Smooth muscle cell (in vitro differentiated cells): Measurements from ENCODE around the gene EIF4E3. TPM values are rescaled to one million over a fixed set of nuclear protein-coding genes. Genes with fewer than 3 reads are reported as not detected.
A peak's percentile ranks its signal among the peaks of the same experiment; 100 is the strongest.

Source experiments
- DNase-seq: peaks from one replicate; lab custom pipeline; 2025; ENCODE audit not compliant: unreplicated experiment; lab: John Stamatoyannopoulos, UW
- H2AFZ ChIP-seq: fragments of 200-600 bp; sonication (generic); 2 replicates; pipeline ENCODE4 v1.6.0; 2016; ENCODE audit warnings: antibody characterized with exemption, low read depth, mild to moderate bottlenecking
- H3F3A ChIP-seq: fragments of 200-600 bp; sonication (generic); 2 replicates; pipeline ENCODE4 v1.6.0; 2017; ENCODE audit warnings: antibody characterized with exemption, low read depth
- H3K27ac ChIP-seq: fragments of 200-600 bp; sonication (generic); 2 replicates; pipeline ENCODE4 v1.5.1; 2016; ENCODE audit warnings: low read depth, mild to moderate bottlenecking
- H3K27me3 ChIP-seq: fragments of 200-600 bp; sonication (generic); 2 replicates; pipeline ENCODE4 v1.6.1; 2016; ENCODE audit warnings: low read depth, mild to moderate bottlenecking
- H3K36me3 ChIP-seq: fragments of 200-600 bp; sonication (generic); 2 replicates; pipeline ENCODE4 v1.5.1; 2016; ENCODE audit warnings: low read depth
- H3K4me1 ChIP-seq: fragments of 200-600 bp; sonication (generic); 2 replicates; pipeline ENCODE4 v1.5.1; 2016; ENCODE audit warnings: low read depth
- H3K4me2 ChIP-seq: fragments of 200-600 bp; sonication (generic); 2 replicates; pipeline ENCODE4 v1.6.0; 2016; ENCODE audit warnings: mild to moderate bottlenecking
- H3K4me3 ChIP-seq: fragments of 200-600 bp; sonication (generic); 2 replicates; pipeline ENCODE4 v1.5.1; 2016; ENCODE audit warnings: mild to moderate bottlenecking
- H3K79me2 ChIP-seq: fragments of 200-600 bp; sonication (generic); 2 replicates; pipeline ENCODE4 v1.6.0; 2016; ENCODE audit warnings: low read depth, mild to moderate bottlenecking
- H3K9ac ChIP-seq: fragments of 200-600 bp; sonication (generic); 2 replicates; pipeline ENCODE4 v1.6.0; 2016; ENCODE audit warnings: low read depth
- H3K9me3 ChIP-seq: fragments of 200-600 bp; sonication (generic); replicated peaks from 2 replicates; pipeline ENCODE4 v1.5.1; 2016; ENCODE audit warnings: low read depth
- H4K20me1 ChIP-seq: fragments of 200-600 bp; sonication (generic); 2 replicates; pipeline ENCODE4 v1.6.0; 2016; ENCODE audit warnings: low read depth
- CTCF ChIP-seq: fragments of 200-600 bp; sonication (generic); IDR thresholded peaks from 2 replicates; pipeline ENCODE4 v1.5.1; 2017; ENCODE audit warnings: borderline replicate concordance, mild to moderate bottlenecking, antibody characterized with exemption; ENCODE audit not compliant: insufficient read depth, poor library complexity, severe bottlenecking
- WGBS: methylation state at CpG from one replicate; pipeline ENCODE4 v1.1.7; 2016; ENCODE audit warnings: low lambda C conversion rate; 5-methylcytosine and 5-hydroxymethylcytosine counted together
- polyA plus RNA-seq: library from polyadenylated mRNA; unstranded; fragments of >200 nt; fragmentation: Nextera tagmentation; extraction: Ambion mirVana; gene quantifications from 2 replicates; pipeline ENCODE4 v1.2.1, GENCODE V29; 2016
- total RNA-seq: library from RNA; depleted of rRNA; stranded (reverse); fragments of >200 nt; gene quantifications from 2 replicates; pipeline ENCODE4 v1.2.3, GENCODE V29; 2014

EIF4E3 gene
- total and polyA plus RNA-seq, 2 experiments from 2014 or later: 2.3 to 3.5 TPM

DNA sequence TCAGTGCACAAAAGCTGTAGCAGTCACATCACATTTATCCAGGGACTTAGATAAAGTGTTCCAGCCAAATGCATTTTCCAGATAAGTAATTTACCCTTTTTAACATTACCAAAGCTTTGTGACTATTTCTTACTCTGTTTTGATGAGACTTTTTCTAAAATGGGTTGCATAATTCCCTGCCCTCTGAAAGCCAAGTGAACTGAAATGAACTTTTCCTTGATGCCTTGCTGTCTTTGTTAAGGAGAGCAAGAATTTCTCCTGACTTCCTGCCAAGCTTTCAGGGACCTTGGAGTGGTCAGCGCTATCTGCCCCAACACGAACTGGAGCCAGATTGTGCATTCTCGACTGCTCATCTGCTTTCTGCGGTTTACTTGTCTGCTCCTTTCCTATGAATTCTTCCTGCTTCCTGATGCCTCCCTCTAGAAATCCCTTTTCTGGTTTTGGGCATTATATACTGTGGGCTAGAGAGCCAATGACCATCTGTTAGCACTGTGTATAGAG is 34.8 kb downstream of the EIF4E3 start:
- Histone ChIP-seq H3K27me3 (no peaks in the 10 kb centered on the region), H3K79me2 (no peaks in the 10 kb centered on the region), H3F3A (peaks cover 23% of the 10 kb centered on the region), H4K20me1 (no peaks in the 10 kb centered on the region), H3K27ac (peak overlapping the region; percentile 56), H3K36me3 (no peaks in the 10 kb centered on the region), H3K4me2 (peak overlapping the region; percentile 81), H3K4me3 (peak overlapping the region; percentile 8), H2AFZ (no peak overlapping the region), H3K9ac (no peak overlapping the region), H3K4me1 (peaks cover 23% of the 10 kb centered on the region), H3K9me3 (no peaks in the 10 kb centered on the region)
- no peak for TF ChIP-seq CTCF
- no peak for DNase-seq
- 2% methylated on average over 4 of the region's 4 CpGs for WGBS

- Histone ChIP-seq H3K4me1 (peaks cover 33% of the 10 kb centered on the region), H3K4me2 (peak overlapping the region; percentile 81), H2AFZ (no peak overlapping the region), H3K27me3 (no peaks in the 10 kb centered on the region), H4K20me1 (no peaks in the 10 kb centered on the region), H3K79me2 (no peaks in the 10 kb centered on the region), H3K9ac (no peak overlapping the region), H3F3A (peaks cover 17% of the 10 kb centered on the region), H3K27ac (no peak overlapping the region), H3K9me3 (no peaks in the 10 kb centered on the region), H3K4me3 (no peak overlapping the region), H3K36me3 (no peaks in the 10 kb centered on the region)
- WGBS: 88% methylated on average over 3 of the region's 3 CpGs
- no peak for DNase-seq
- TF ChIP-seq CTCF: no peak
Measured at GRCh38 chr3:71689291-71689690, 35.9 kb downstream of the EIF4E3 start.

GRCh38 chr3:71688121-71688520 is 37.1 kb downstream of the EIF4E3 start:
- H3K27me3 ChIP-seq: no peaks in the 10 kb centered on the region
- no peak for TF ChIP-seq CTCF
- peaks cover 10% of the 10 kb centered on the region for H3F3A ChIP-seq
- no peak overlapping the region for H3K4me3 ChIP-seq
- H4K20me1 ChIP-seq: no peaks in the 10 kb centered on the region
- DNase-seq: no peak
- H3K9ac ChIP-seq: no peak overlapping the region
- WGBS: 68% methylated on average over 1 of the region's 1 CpG
- H3K36me3 ChIP-seq: no peaks in the 10 kb centered on the region
- H3K79me2 ChIP-seq: no peaks in the 10 kb centered on the region
- no peaks in the 10 kb centered on the region for H3K9me3 ChIP-seq
- peaks cover 42% of the 10 kb centered on the region for H3K4me1 ChIP-seq
- peak overlapping the region; percentile 2 for H3K4me2 ChIP-seq
- H3K27ac ChIP-seq: no peak overlapping the region
- no peak overlapping the region for H2AFZ ChIP-seq

DNA sequence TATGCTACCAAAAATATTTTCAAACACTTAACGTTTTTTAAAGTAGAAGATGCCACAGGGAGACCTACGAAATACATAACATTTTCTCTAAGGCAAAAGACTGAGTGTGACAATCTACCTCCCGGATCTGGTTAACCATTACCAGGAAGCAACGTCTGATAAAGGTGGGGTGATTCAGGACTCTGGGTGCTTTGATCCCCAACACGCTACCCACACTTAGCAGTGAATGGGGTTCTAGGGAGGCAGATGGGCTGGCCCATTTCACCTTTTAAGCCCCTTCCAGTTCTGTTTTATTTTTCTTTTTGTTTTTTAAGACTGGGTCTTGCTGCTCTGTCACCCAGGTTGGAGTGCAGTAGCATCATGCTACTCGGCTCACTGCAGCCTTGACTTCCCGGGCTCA is 39.5 kb downstream of the EIF4E3 start:
- TF ChIP-seq CTCF: no peak
- Histone ChIP-seq H3K9me3 (no peaks in the 10 kb centered on the region), H3K4me3 (no peak overlapping the region), H3K36me3 (no peaks in the 10 kb centered on the region), H3K9ac (no peak overlapping the region), H3F3A (peaks cover 10% of the 10 kb centered on the region), H3K27ac (no peak overlapping the region), H3K4me1 (peaks cover 35% of the 10 kb centered on the region), H3K4me2 (no peak overlapping the region), H4K20me1 (no peaks in the 10 kb centered on the region), H2AFZ (no peak overlapping the region), H3K27me3 (no peaks in the 10 kb centered on the region), H3K79me2 (no peaks in the 10 kb centered on the region)
- no peak for DNase-seq
- WGBS: 92% methylated on average over 7 of the region's 7 CpGs
